K562 (cell line): Measurements from ENCODE around the gene SS18. TPM values are rescaled to one million over a fixed set of nuclear protein-coding genes. Genes with fewer than 3 reads are reported as not detected.

Source experiments
- ATAC-seq: fragments of 200-7000 bp; cut with Tn5 transposase; 3 replicates; pipeline ENCODE4 v1.9.1; 2020; ENCODE audit warnings: moderate library complexity
- Bru-seq: library from RNA; stranded (reverse); fragments of 400-500 nt; gene quantifications from one replicate; lab custom pipeline; 2021; lab: Mats Ljungman, UMichigan
- BruChase-seq, 2 experiments: library from RNA; stranded (reverse); fragments of 400-500 nt; gene quantifications; one replicate each; lab custom pipeline; 2021; lab: Mats Ljungman, UMichigan
- BruUV-seq: library from RNA; stranded (reverse); fragments of 400-500 nt; replicated peaks from 2 replicates; lab custom pipeline; 2021; lab: Mats Ljungman, UMichigan
- CTCF ChIA-PET: fragments of 300-600 bp; formaldehyde crosslinking; extraction: SDS; loops from one replicate; lab custom pipeline; 2021; ENCODE audit warnings: low intra/inter-chr PET ratio; lab: Yijun Ruan, JAX
- POLR2A ChIA-PET: fragments of 300-600, 350-650 bp; sonication (Branson Sonifier 250); formaldehyde crosslinking; extraction: SDS; loops from one replicate; lab custom pipeline; 2021; ENCODE audit warnings: antibody characterized with exemption, inconsistent platforms; lab: Yijun Ruan, JAX
- DNase-seq, 4 experiments: peaks; one replicate each; pipeline versions ENCODE4 v3.0.0 to v3.0.0-alpha.2; 2011 to 2018; ENCODE audit warnings: low spot score in 3 of 4, mixed read lengths in 3 of 4; ENCODE audit errors: extremely low read depth in 1 of 4
- FAIRE-seq: peaks from 2 replicates; lab custom pipeline; 2011; peaks lifted over from hg19 to GRCh38; lab: Jason Lieb, UNC
- H2AFZ ChIP-seq: 2 replicates; pipeline ENCODE4 v1.6.0; 2011; ENCODE audit warnings: low read depth, low read length, control low read depth, inconsistent platforms
- H3K27ac ChIP-seq: fragments of 200-600 bp; 3 replicates; pipeline ENCODE4 v1.8.0; 2011; ENCODE audit warnings: low read depth, mild to moderate bottlenecking, control low read depth, inconsistent platforms, low read length, moderate library complexity, mixed read lengths; ENCODE audit errors: extremely low read depth
- H3K27me3 ChIP-seq, 2 experiments: fragments of 300-600 bp in 1 of 2; 2 replicates in 1 of 2; 3 replicates in 1 of 2; pipeline versions ENCODE4 v1.6.0 to v1.8.0; 2011; ENCODE audit warnings: inconsistent platforms in 2 of 2, low read length in 2 of 2, mild to moderate bottlenecking in 1 of 2, mixed read lengths in 1 of 2, moderate library complexity in 1 of 2; ENCODE audit not compliant: control insufficient read depth in 2 of 2, insufficient read depth in 2 of 2
- H3K36me3 ChIP-seq: fragments of 300-600 bp; 3 replicates; pipeline ENCODE4 v1.8.0; 2011; ENCODE audit warnings: mild to moderate bottlenecking, low read length, inconsistent platforms; ENCODE audit not compliant: control insufficient read depth, insufficient read depth
- H3K4me1 ChIP-seq, 2 experiments: fragments of 200-600 bp in 1 of 2; replicated peaks in 1 of 2; 2 replicates in 1 of 2; 3 replicates in 1 of 2; pipeline versions ENCODE4 v1.5.1 to v1.8.0; 2011; ENCODE audit warnings: inconsistent platforms in 2 of 2, low read length in 2 of 2, mild to moderate bottlenecking in 1 of 2, mixed read lengths in 1 of 2, moderate library complexity in 1 of 2; ENCODE audit not compliant: control insufficient read depth in 2 of 2, insufficient read depth in 2 of 2
- H3K4me2 ChIP-seq: 2 replicates; pipeline ENCODE4 v1.6.1; 2011; ENCODE audit warnings: low read length, control low read depth, inconsistent platforms, mixed read lengths; ENCODE audit not compliant: insufficient read depth
- H3K4me3 ChIP-seq: fragments of 200-600 bp; sonication (generic), shearing (Covaris generic); 2 replicates; pipeline ENCODE4 v1.5.1; 2016; ENCODE audit warnings: control low read depth, inconsistent platforms
- H3K79me2 ChIP-seq: fragments of 200-600 bp; 3 replicates; pipeline ENCODE4 v1.8.0; 2011; ENCODE audit warnings: low read length, inconsistent platforms; ENCODE audit not compliant: control insufficient read depth, insufficient read depth
- H3K9ac ChIP-seq, 2 experiments: 2 replicates each; pipeline versions ENCODE4 v1.6.0 to v1.6.1; 2011; ENCODE audit warnings: low read depth in 2 of 2, low read length in 2 of 2, control low read depth in 1 of 2, inconsistent platforms in 1 of 2, mild to moderate bottlenecking in 1 of 2, mixed read lengths in 1 of 2; ENCODE audit not compliant: insufficient read depth in 1 of 2
- H3K9me1 ChIP-seq: one replicate; pipeline ENCODE4 v1.6.0; 2011; ENCODE audit warnings: inconsistent platforms, mild to moderate bottlenecking, low read length, moderate library complexity; ENCODE audit not compliant: control insufficient read depth, insufficient read depth
- H3K9me3 ChIP-seq: replicated peaks from 2 replicates; pipeline ENCODE4 v1.5.1; 2011; ENCODE audit warnings: low read depth, low read length, inconsistent platforms; ENCODE audit not compliant: control insufficient read depth, insufficient read depth
- H4K20me1 ChIP-seq: replicated peaks from 2 replicates; pipeline ENCODE4 v1.6.1; 2011; ENCODE audit warnings: low read length, inconsistent platforms, mixed read lengths; ENCODE audit not compliant: control insufficient read depth, insufficient read depth
- ELF2 ChIP-seq: fragments of 250-450 bp; sonication (Bioruptor Pico); IDR thresholded peaks from 2 replicates; pipeline ENCODE4 v1.5.0; 2021; ENCODE audit warnings: mild to moderate bottlenecking
- MAFF ChIP-seq: IDR thresholded peaks from 2 replicates; pipeline ENCODE4 v1.6.1; 2012; ENCODE audit warnings: low read length, improper control_type of control experiment
- SMARCB1 ChIP-seq: IDR thresholded peaks from 2 replicates; pipeline ENCODE4 v1.6.1; 2011; ENCODE audit warnings: improper control_type of control experiment, low read depth; ENCODE audit not compliant: insufficient read length
- ZKSCAN1 ChIP-seq: fragments of 150-350 bp; IDR thresholded peaks from 2 replicates; pipeline ENCODE4 v1.6.1; 2016; ENCODE audit warnings: low read depth, low read length
- WGBS: fragments of 100-300 bp; shearing (Covaris generic); methylation state at CpG from one replicate; pipeline ENCODE4 v1.1.6; 2016; ENCODE audit warnings: low coverage, mixed read lengths; ENCODE audit not compliant: insufficient coverage; ENCODE audit errors: missing lambda C conversion rate; 5-methylcytosine and 5-hydroxymethylcytosine counted together
- in situ Hi-C: fragments of 300-500 bp; cut with MboI; formaldehyde crosslinking; loops from 4 replicates; pipeline ENCODE4 v1.15.0; 2018; ENCODE audit warnings: inconsistent platforms, mixed read lengths
- intact Hi-C: fragments of 100-400 bp; cut with micrococcal nuclease; formaldehyde crosslinking; loops from 2 replicates; pipeline ENCODE4 v1.14.2; 2022
- long read RNA-seq, 3 experiments: library from polyadenylated mRNA in 2 of 3; library from RNA in 1 of 3; unstranded in 2 of 3; stranded (forward) in 1 of 3; transcript quantifications; one replicate each; pipeline ENCODE4 v2.0.0, GENCODE V29; 2019 to 2022
- polyA minus RNA-seq, 3 experiments: library from RNA; depleted of rRNA, polyadenylated mRNA; stranded (reverse); fragments of >200 nt; gene quantifications; 2 replicates each; pipeline ENCODE4 v1.2.3, GENCODE V29; 2011
- polyA plus RNA-seq, 8 experiments: library from polyadenylated mRNA; depleted of rRNA in 4 of 8; stranded (reverse) in 5 of 8; unstranded in 3 of 8; fragments of >200 nt; fragmentation: Nextera tagmentation in 2 of 8; fragmentation: Illumina TruSeq in 1 of 8; extraction: Ambion mirVana in 2 of 8; extraction: Trizol in 1 of 8; gene quantifications; 2 replicates each; pipeline versions ENCODE4 v1.2.1 to v1.2.3, GENCODE V29; 2011 to 2014; ENCODE audit warnings: inconsistent platforms in 1 of 8, missing spikeins in 1 of 8
- total RNA-seq, 7 experiments: library from RNA; depleted of rRNA in 6 of 7; stranded (reverse); fragments of >200 nt in 6 of 7; fragmentation: Illumina TruSeq in 2 of 7; extraction: Trizol in 2 of 7; gene quantifications; 2 replicates each; pipeline versions ENCODE4 v1.2.1 to v1.2.3, GENCODE V29; 2011 to 2021; ENCODE audit warnings: low replicate concordance in 1 of 7
- TF ChIP-seq, protein P1 (sequence below): fragments of 450-650 bp; formaldehyde crosslinking; conservative IDR thresholded peaks from 2 replicates; pipeline ENCODE4 v1.4.0; 2022; ENCODE audit warnings: mild to moderate bottlenecking, missing genetic modification characterization
- TF ChIP-seq, protein P2 (sequence below): fragments of 450-650 bp; IDR thresholded peaks from 2 replicates; pipeline ENCODE4 v1.6.1; 2017; ENCODE audit warnings: antibody characterized with exemption
- TF ChIP-seq, protein P3 (sequence below): fragments of 450-650 bp; formaldehyde crosslinking; IDR thresholded peaks from 2 replicates; pipeline ENCODE4 v1.4.0; 2022; ENCODE audit warnings: mild to moderate bottlenecking, moderate library complexity

The SS18 gene, protein sequence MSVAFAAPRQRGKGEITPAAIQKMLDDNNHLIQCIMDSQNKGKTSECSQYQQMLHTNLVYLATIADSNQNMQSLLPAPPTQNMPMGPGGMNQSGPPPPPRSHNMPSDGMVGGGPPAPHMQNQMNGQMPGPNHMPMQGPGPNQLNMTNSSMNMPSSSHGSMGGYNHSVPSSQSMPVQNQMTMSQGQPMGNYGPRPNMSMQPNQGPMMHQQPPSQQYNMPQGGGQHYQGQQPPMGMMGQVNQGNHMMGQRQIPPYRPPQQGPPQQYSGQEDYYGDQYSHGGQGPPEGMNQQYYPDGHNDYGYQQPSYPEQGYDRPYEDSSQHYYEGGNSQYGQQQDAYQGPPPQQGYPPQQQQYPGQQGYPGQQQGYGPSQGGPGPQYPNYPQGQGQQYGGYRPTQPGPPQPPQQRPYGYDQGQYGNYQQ
- total RNA-seq (2011; cell fraction: chromatin; rRNA removed; ENCODE audit: low replicate concordance), result 206 and 321 TPM in 2 replicates
- total RNA-seq (2011; cell fraction: nucleolus; rRNA removed), result 84.7 and 132 TPM in 2 replicates
- total RNA-seq (2011; cell fraction: nucleoplasm; rRNA removed), result 158 and 161 TPM in 2 replicates
- total RNA-seq (2014; rRNA removed) (77.3 and 91.8 TPM in 2 replicates), total RNA-seq (2014; rRNA removed; fragmentation: Illumina TruSeq; extraction: Trizol) (103 and 104 TPM in 2 replicates), total RNA-seq (2015; rRNA removed; fragmentation: Illumina TruSeq; extraction: Trizol) (117 and 132 TPM in 2 replicates), total RNA-seq (2021) (66.5 and 71.3 TPM in 2 replicates), polyA plus RNA-seq (2011; rRNA removed) (182 and 190 TPM in 2 replicates), polyA plus RNA-seq (2014; fragmentation: Illumina TruSeq; extraction: Trizol) (95.7 and 116 TPM in 2 replicates), polyA plus RNA-seq (2014; fragmentation: Nextera tagmentation; extraction: Ambion mirVana) (10 to 100 TPM; 30.9 to 87.7 TPM), polyA plus RNA-seq (2014; rRNA removed) (102 and 112 TPM in 2 replicates), polyA minus RNA-seq (2011; rRNA and poly(A)+ RNA removed) (230 and 264 TPM in 2 replicates), Bru-seq, nascent RNA (percentile 93 among the genes with signal in this experiment), BruChase-seq, experiment 1, labeled RNA remaining after a 2-hour chase (percentile 96 among the genes with signal in this experiment), BruChase-seq, experiment 2, labeled RNA remaining after a 6-hour chase (percentile 94 among the genes with signal in this experiment)
- polyA plus RNA-seq (2011; cell fraction: cytosol; rRNA removed), result 136 and 147 TPM in 2 replicates
- polyA plus RNA-seq (2011; cell fraction: nucleus; rRNA removed), result 310 and 371 TPM in 2 replicates
- 59.1 and 62.0 TPM in 2 replicates for polyA plus RNA-seq (2012)
- 110 and 118 TPM in 2 replicates for polyA minus RNA-seq (2011; cell fraction: cytosol; rRNA and poly(A)+ RNA removed)
- polyA minus RNA-seq (2011; cell fraction: nucleus; rRNA and poly(A)+ RNA removed), result 170 and 288 TPM in 2 replicates
- long read RNA-seq, experiment 1, transcript SS18-201 (10 exons, 1,836 nt), result major isoform, 225 of 427 reads
- long read RNA-seq, experiment 1, transcript SS18-203 (11 exons, 3,414 nt), result minor isoform, 79 of 427 reads
- long read RNA-seq, experiment 1, partial matches to known transcripts, result 53 of 427 reads
- long read RNA-seq, experiment 1, other reads (novel, unspliced or antisense), result 63 of 427 reads
- long read RNA-seq, experiment 2, transcript SS18-201 (10 exons, 1,836 nt), result major isoform, 12 of 64 reads
- long read RNA-seq, experiment 2, partial matches to known transcripts, result 5 of 64 reads
- long read RNA-seq, experiment 2, other reads (novel, unspliced or antisense), result 45 of 64 reads
- long read RNA-seq, experiment 3, transcript SS18-201 (10 exons, 1,836 nt), result major isoform, 24 of 46 reads
- long read RNA-seq, experiment 3, transcript SS18-203 (11 exons, 3,414 nt), result minor isoform, 7 of 46 reads
- long read RNA-seq, experiment 3, partial matches to known transcripts, result 7 of 46 reads
- long read RNA-seq, experiment 3, other reads (novel, unspliced or antisense), result 8 of 46 reads

DNA sequence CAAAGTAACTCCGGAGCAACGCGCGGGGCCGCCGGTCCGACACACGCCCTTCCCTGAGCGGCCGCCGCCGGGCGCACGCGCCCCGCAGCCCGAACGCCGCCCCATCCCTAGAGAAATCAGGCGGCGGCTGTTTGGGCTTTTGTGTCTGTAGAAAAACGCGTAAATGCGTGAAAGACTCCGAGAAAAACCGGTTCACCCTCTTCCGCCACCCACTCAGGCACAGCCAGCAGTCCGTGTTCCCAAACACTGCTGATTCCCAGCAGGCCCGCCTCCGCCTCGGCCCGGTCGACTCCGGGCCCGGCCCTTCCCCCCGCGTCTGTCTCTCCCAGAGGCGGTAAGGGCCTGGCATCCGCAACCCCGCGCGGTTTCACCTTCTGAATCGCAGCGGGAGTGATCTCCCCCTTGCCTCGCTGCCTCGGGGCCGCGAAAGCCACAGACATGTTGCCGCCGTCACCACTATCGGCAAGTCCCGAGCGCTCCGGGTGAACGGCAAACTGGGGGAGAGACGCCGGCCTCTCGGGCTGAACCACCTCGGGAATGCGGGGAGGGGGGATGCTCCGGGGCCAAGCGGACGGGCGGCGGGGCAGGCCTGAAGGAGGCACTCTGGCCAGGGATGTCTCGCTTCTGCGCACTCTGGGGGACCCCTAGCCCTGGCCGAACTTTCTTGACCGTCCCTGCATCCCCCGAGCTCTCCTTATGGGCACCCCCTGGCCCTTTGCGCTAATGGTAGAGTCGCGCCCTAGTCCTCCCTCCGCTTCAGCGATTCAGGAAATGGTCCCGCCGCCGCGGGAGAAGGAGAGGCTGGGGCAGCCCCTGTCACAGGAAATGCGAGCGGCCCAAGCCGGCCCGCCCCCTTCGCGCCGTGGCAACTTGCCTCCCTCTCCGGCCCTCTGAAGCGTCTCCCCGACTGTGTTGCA lies at the start of gene SS18:
Gene SS18 (minus strand): TSS at position 484 of the 917 bp plus-strand sequence. CDS start 44 bp downstream, at position 440.
- FAIRE-seq, result peak; percentile 80
- in situ Hi-C loops, result no loop called here
- TF ChIP-seq, protein P1, sequence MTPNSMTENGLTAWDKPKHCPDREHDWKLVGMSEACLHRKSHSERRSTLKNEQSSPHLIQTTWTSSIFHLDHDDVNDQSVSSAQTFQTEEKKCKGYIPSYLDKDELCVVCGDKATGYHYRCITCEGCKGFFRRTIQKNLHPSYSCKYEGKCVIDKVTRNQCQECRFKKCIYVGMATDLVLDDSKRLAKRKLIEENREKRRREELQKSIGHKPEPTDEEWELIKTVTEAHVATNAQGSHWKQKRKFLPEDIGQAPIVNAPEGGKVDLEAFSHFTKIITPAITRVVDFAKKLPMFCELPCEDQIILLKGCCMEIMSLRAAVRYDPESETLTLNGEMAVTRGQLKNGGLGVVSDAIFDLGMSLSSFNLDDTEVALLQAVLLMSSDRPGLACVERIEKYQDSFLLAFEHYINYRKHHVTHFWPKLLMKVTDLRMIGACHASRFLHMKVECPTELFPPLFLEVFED (CRISPR knock-in tag), result 0 out of 2 replicates have a peak, but pooled peaks have one; percentile 22
- TF ChIP-seq, protein P2, sequence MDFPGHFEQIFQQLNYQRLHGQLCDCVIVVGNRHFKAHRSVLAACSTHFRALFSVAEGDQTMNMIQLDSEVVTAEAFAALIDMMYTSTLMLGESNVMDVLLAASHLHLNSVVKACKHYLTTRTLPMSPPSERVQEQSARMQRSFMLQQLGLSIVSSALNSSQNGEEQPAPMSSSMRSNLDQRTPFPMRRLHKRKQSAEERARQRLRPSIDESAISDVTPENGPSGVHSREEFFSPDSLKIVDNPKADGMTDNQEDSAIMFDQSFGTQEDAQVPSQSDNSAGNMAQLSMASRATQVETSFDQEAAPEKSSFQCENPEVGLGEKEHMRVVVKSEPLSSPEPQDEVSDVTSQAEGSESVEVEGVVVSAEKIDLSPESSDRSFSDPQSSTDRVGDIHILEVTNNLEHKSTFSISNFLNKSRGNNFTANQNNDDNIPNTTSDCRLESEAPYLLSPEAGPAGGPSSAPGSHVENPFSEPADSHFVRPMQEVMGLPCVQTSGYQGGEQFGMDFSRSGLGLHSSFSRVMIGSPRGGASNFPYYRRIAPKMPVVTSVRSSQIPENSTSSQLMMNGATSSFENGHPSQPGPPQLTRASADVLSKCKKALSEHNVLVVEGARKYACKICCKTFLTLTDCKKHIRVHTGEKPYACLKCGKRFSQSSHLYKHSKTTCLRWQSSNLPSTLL, result no peak
- TF ChIP-seq ZKSCAN1 (peak; percentile 16; the same call in 1 of the 2 replicates), ELF2 (0 out of 2 replicates have a peak, but pooled peaks have one; percentile 67), SMARCB1 (no peak), MAFF (peak; percentile 10; the same call in 1 of the 2 replicates)
- TF ChIP-seq, protein P3, sequence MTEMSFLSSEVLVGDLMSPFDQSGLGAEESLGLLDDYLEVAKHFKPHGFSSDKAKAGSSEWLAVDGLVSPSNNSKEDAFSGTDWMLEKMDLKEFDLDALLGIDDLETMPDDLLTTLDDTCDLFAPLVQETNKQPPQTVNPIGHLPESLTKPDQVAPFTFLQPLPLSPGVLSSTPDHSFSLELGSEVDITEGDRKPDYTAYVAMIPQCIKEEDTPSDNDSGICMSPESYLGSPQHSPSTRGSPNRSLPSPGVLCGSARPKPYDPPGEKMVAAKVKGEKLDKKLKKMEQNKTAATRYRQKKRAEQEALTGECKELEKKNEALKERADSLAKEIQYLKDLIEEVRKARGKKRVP (CRISPR knock-in tag), result no peak

More for the DNA sequence above, at the start of gene SS18:
- Histone ChIP-seq H3K79me2 (peaks cover 51% of the 10 kb centered on the region), H4K20me1 (peaks cover 6% of the 10 kb centered on the region), H3K4me2 (peak within 1 kb of the TSS; percentile 97), H3K27me3 (no peaks in the 10 kb centered on the region), H3K4me1 (peaks cover 12 to 17% of the 10 kb centered on the region in 2 experiments; a peak in 4 of 5 replicates), H3K9me1 (no peaks in the 10 kb centered on the region), H3K36me3 (peaks cover 22% of the 10 kb centered on the region), H3K4me3 (peak within 1 kb of the TSS; percentile 77), H2AFZ (peak within 1 kb of the TSS; percentile 99), H3K9ac (peak within 1 kb of the TSS; percentile 81 to 96), H3K27ac (peak within 1 kb of the TSS; percentile 91), H3K9me3 (no peaks in the 10 kb centered on the region)
- BruUV-seq, result no TSS peak
- ChIA-PET CTCF (no interaction called here), POLR2A (interaction anchor here (0.6 to 4.2 kb wide), 5 partner anchors 12 to 203 kb away, joined by 3 to 30 read pairs (median 3); no protein-coding TSS in a partner anchor)
- DNase-seq (peak; percentile 93 to 98 (median 95)), ATAC-seq (peak; percentile 88)
- WGBS, result under 1% methylated on average over 79 of the region's 89 CpGs
- intact Hi-C loops, result loop anchor here (1.0 kb wide), 1 partner anchor 136 kb away; the partner anchor contains the start of gene TAF4B
